Measurements from ENCODE around the gene IL1RAPL1.

DNA sequence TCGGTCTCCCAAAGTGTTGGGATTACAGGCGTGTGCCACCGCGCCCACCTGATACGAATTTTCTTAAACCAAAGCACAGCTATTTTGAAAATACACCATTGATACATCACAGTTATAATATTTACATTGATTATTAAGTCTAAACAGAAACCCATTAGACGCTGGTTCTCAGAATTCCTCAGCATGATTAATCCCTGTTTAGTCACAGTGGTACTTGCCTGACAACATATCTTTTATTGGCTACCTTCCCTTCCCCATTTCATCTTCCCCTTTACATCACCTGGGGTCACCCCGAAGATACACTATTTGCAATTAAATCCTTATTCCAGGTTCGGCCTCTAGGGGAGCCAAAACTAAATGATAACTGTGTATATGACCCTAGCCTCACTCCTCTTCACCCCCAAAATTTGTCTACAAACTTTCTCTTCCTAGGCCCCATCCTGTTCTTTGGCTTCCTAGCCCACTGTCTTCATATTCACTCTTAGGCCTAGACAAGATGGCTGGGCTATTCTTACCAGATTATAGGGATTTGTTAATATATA lies 36.8 kb upstream of the IL1RAPL1 start:
- TF ChIP-seq CTCF (IDR thresholded peaks at IDR 0.05; ENCODE audit: borderline replicate concordance, extremely low read depth, low read length, poor library complexity, severe bottlenecking) (no peak), EZH2 (IDR thresholded peaks at IDR 0.05; ENCODE audit: borderline replicate concordance, low read depth, low read length, severe bottlenecking) (no peak)

Measured in DND-41 (cell line).